ENCODE data around the gene KRTCAP2. TPM values are rescaled to one million over a fixed set of nuclear protein-coding genes. Genes with fewer than 3 reads are reported as not detected.
"Not testable (repeated sequence)": the region's sequence is repeated elsewhere in the genome, so short reads cannot be mapped to it uniquely, and the experiment has no call there.

KRTCAP2 gene
- polyA plus RNA-seq, 12 donors, result 59.2 to 147 (median 99.7) TPM; not detected in 1

DNA sequence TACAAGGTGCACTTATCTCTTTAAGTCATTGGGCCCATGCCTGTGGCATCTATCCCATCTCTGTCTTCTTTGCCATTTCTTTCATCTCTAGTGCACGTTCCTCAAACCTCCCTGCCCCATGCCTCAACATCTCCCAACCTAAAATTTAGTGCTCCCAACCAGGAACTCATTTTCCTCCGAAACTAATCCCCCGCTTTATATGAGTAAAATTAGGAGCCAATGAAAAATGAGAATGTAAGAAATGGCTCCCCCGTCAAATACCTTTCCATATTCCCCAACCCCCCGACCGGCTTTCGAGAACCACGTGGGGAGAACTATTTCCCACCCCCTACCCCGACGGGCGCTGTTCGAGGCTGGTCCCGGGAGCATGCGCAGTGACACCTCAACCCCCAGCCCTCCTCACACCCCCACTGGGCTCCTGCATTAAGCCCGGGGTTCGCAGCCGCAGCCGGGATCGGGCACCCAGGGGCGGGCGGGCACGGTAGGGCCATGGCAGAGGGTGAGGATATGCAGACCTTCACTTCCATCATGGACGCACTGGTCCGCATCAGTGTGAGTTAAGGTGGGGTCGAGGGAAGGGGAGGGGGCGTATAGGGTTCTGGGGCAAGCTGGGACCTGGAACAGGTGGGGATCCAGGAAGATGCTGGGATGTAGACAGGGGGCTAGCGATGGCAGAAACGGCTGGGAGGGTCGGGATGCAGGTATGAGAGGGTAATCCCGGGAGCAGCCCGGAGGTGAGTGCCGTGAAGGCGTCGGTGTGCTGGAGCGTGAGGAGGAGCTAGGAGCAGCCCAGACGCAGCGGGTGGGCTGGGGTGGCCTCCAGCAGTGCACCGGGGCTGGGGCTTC is 597 bp upstream of the KRTCAP2 start, which contains the start of gene TRIM46:
Gene TRIM46 (plus strand): TSS at position 372 of the 846 bp plus-strand sequence. CDS start 118 bp downstream, at position 490.
- no peak for DNase-seq

DNA sequence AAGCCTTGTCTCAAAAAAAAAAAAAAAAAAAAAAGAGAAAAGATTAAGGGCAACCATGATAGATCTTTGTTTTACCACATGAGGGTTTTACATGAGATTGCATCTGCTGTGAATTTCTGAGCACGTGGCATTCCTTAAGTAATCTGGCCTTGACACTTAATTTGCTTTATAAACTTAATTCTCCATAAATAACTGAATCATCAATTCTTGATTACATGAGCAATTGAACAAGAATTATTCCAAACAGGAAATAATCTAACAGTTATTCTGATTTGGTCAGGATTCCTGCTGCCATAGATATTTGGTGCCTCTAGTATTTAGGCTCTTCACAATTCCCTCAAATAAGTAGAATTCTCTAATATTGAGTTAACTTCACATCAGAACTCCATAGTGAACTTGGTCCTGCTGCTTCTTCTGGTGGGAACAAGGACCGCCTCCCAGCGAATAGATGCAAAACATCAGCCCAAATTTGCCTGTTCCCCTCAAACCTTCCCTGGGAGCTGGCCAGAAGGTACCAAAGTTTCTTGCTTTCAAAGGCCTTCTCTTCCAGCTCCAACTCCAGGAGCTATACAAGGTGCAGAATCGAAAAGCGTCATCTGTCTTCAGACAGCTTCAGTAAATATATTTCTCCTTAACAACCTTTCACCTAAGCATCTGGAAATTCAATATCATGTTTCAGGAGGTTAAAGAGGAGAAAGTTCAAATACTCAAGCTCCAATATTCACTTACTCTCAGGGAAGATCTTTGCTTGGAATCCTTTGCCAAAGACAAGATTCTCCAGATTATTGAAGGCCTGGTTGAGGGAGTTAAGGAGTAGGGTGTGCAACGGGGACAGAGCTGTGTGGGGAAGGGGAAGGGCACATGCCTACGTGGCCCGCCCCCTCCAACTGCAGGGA is 1.0 kb downstream of the KRTCAP2 start:
- DNase-seq, result no peak

DNA sequence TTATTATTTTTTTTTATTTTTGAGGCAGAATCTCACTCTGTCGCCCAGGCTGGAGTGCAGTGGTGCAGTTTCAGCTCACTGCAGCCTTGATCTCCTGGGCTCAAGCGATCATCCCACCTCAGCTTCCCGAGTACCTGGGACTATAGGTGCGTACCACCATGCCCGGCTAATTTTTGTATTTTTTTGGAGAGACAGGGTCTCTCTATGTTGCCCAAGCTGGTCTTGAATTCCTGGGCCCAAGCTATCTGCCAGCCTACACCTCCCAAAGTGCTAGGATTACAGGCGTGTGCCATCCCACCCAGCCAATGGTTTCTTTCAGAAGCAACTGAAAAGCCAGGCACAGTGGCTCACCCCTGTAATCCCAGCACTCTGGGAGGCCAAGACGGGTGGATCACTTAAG is 2.3 kb downstream of the KRTCAP2 start:
- no peak for DNase-seq

DNA sequence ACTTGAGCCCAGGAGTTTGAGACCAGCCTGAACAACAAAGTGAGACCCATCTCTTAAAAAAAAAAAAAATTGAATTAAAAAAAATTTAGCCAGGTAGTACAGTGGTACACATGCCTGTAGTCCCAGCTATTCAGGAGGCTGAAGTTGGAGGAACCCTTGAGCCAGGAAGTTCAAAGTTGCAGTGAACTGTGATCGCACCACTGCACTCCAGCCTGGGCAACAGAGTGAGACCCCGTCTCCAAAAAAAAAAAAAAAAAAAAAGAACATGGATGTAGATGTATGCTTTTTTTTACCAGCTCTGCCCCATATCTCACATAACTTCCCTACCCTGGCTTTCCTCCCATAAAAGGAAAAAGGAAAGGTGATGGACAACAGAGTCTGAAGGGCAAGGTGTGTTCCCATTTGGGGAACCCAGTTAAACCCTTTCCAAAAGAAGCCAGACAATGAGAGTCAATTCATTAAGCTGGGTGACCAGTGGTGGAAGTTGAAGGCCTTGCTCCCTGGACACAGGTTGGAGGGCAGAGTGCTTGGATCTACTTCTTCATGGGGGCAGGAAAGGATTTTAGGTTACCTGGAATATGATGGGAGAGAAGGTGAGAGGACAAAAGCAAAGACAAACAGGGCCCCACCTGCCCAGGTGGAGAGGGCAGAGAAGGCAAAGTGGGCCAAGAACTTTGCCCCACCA is 2.9 kb downstream of the KRTCAP2 start:
- DNase-seq, result no peak

DNA sequence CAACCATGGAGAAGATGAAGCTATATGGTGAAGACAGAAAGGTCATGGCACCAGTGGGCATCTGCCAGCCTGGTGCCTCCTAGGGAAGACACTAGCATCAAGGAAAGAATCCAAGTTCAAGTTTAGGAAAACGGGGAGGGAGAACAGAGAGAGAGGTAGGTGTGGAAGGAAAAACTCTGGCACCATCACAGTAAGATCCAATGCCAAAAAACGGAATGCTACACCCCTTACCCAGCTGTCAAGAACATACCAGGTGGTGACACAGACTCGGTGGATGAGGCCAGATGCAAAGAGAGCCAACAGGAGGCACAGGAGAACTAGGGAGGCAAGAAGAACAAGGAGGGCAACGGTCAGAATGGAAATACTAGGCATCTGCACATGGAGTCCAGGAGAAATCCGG is 3.6 kb downstream of the KRTCAP2 start:
- DNase-seq, result no peak

DNA sequence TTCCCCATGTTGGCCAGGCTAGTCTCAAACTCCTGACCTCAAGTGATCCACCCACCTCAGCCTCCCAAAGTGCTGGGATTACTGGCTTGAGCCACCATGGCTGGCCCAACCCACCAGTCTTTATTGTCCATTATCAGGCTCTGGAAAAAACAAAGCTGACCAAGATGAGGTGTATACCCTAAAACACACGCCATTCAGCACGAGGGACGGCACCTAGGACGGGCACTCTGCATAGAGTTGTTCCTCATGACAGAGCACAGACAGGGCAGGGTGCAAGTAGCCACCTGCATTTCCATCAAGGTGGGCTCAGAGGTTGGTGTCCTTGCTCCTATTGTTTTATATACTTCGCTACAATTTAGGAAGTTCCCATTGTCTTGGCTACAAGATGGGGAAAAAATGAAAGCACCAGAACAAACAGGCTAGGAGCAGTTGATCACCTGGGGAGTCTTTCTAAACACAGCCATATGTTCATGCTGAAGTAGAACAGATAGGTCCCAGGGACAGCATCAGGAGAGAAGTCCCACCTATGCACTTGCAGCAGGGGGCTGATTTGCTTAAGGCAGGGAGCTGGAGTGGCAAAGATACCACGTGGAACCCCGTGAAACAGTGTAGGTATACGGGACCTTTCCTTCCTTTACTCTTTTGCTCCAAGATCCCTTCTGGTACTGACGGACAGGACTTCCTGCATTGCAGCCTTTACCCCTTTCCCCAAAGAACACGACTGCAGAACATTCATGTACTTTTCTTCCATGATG is 4.5 kb downstream of the KRTCAP2 start:
- DNase-seq, result no peak

DNA sequence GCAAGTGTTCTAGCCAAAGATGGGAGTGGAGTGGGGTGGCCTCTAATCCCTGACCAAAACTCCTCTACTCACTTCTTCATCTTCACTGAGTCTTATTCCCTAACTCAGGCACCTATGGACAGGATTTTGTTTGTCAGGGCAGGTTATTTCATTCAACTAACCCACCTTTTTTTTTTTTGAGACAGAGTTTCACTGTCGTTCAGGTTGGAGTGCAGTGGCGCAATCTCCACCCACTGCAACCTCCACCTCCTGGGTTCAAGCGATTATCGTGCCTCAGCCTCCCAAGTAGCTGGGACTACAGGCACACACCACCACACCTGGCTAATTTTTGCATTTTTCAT is 5.0 kb downstream of the KRTCAP2 start:
- DNase-seq, result not testable (repeated sequence)

DNA sequence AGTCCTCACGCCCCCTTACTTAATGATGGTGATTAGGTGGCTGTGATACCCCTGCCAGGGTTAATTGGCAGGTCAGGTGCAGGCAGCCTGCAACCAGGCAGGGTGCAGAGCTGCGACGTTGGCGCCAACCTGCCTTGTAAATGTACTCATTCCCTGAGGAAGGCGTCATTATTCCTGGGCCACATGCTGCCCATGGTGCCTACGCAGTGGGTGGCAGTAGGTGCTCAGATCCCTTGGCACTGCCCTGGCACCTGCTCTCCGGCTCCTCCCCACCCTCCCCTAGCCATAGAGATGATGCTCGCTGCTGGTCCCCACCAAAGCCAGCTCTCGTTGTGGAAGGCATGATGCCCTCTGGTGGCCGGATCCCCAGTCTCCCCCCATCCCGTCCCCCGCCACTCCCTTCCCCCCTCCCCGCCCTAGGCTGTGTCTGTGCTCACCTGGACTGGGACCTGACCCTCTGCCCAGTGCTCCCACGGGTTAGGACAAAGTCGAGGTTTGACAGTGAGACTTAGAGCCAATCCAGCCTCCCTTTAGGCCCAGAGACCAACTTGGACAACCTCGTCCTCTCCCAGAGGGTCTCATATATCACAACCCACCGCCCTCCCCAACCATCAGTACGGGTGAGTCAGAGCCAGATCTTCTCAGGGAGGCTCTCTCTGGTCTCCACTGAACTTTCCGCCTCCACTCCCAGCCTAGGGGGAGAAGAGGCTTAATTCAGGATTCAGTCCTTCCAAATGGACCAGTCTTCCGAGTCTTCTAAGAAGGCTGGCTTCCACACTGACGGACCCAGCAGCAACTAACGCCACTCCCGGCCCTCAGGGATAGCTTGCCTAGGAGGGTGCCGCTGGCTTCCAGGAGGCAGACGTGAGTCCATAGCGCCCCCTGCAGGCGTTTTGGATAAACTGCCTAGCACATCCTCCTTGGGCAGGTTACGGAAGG is 5.7 kb downstream of the KRTCAP2 start:
- DNase-seq, result peak; percentile 83

DNA sequence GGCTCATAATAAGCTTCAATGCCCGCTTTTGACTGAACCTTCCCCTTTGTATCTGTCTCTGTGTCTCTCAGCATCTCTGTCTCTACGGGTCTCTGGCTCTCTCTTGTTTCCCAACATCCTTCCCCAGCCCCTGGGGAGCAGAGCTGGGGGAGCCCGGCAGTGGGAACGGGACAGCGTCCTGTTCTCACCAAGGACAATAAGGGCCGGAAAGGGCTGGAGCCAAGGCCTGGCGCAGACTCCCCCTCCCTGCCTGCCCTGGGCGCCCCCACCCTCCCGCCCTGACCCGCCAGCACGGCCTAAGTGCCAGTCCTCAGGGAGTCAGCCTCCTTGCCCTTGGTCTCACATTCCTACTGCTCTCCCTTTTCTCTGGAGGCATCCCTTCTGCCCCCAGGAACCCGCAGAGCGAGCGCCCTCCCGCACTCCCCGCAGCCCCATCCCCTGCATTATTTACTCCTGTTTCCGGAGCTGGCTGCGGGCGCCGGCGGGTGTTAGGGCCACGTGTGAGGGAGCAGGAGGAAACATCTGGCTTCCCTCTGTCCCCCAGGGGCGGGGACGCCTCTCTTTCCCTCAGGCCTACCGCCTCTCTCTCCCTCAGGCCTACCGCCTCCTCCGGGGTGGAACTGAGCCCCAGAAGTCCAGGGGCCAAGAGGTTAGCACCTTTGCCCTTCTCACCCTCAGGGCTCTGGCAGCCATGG is 6.5 kb downstream of the KRTCAP2 start:
- peak; percentile 53 for DNase-seq

DNA sequence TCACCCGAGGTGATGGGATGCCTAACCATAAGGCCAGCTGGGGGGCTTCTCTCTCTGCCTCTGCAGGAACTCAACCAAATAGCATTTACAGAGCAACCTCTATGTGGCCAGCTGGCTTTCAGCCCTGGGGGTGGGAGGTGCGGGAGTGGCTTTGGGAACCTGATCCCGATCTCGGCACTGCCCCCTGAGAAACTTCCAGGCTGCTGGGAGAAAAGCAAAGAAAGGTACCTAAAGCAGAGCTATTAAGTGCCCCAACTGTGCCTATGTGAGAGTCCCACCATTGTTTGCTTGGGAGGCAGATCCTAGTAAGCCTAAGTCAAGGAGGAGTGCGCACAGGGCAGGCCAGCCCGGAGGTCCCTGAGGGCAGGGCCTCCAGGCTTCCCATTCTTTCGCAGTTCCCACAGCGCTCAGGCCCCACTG is 7.0 kb downstream of the KRTCAP2 start:
- DNase-seq, result no peak

DNA sequence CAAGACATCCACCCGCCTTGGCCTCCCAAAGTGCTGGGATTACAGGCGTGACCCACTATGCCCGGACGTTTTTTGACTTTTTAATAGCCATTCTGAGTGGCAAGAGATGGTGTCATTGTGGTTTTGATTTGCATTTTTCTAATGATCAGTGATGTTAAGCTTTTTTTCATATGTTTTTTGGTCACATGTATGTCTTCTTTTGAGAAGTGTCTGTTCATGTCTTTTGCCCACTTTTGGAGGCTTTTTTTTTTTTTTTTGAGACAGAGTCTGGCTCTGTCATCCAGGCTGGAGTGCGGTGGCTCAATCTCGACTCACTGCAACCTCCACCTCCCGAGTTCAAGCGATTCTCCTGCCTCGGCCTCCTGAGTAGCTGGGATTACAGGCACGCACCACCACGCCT is 8.5 kb downstream of the KRTCAP2 start:
- not testable (repeated sequence) for DNase-seq

DNA sequence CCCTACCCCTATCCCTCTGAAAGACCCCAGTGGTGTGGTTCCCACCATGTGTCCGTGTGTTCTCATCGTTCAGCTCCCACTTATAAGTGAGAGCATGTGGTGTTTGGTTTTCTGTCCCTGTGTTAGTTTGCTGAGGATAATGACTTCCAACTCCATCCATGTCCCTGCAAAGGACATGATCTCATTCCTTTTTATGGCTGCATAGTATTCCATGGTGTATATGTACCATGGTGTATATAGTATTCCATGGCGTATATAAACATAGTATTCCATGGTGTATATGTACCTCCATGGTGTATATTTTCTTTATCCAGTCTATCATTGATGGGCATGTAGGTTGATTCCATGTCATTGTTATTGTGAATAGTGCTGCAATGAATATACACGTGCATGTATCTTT is 9.3 kb downstream of the KRTCAP2 start:
- DNase-seq, result not testable (repeated sequence)

DNA sequence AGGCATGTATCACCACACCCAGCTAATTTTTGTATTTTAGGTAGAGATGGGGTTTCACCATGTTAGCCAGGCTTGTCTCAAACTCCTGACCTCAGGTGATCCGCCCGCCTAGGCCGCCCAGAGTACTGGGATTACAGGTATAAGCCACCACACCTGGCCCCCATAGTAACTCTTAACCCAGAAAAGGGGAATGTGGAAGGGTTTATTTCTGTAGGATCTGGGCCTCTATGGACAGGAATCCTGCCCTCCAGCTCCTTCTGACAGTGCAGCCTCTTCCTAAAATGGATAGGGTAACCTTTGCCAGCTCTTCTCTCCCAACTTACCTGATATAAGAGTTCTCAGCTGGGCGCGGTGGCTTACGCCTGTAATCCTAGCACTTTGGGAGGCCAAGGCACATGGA is 10.5 kb downstream of the KRTCAP2 start:
- DNase-seq, result not testable (repeated sequence)

DNA sequence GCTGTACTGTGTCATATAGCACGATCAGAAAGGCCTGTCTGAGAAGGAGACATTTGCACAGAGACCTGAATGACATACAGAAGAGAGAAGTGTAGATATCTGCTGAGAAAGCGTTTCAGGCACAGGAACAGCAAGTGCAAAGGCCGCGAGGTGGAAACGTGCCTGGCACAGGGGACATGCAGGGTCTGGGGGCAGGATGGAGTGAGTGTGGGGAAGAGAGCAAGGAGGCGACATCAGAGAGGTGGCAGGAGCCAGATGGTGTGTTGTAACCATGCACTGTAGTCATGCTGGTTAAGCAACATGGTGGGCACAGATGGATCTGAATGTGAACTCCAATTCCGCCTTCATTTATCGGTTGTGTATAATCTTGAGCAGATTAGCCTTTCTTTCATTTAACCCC is 13.0 kb downstream of the KRTCAP2 start:
- no peak for DNase-seq

DNA sequence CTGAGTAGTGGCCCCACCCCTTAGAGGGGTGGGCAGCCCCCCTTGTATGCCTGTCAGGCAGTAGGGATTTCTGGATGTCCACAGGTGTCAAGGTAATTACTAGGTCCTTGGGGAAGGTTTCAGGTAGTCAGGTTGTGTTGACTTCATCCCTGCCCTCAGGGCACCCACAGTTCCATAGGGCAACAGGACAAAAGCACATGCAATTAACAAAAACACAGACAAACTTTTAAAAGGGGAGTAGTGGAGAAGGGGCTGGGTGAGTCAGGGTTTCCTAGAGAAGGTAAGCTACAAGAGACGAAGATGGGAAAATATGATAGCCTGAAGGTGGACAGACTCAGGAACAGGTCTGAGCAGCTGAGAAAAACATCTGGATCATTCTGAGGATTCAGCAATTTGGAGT is 14.1 kb downstream of the KRTCAP2 start:
- no peak for DNase-seq

DNA sequence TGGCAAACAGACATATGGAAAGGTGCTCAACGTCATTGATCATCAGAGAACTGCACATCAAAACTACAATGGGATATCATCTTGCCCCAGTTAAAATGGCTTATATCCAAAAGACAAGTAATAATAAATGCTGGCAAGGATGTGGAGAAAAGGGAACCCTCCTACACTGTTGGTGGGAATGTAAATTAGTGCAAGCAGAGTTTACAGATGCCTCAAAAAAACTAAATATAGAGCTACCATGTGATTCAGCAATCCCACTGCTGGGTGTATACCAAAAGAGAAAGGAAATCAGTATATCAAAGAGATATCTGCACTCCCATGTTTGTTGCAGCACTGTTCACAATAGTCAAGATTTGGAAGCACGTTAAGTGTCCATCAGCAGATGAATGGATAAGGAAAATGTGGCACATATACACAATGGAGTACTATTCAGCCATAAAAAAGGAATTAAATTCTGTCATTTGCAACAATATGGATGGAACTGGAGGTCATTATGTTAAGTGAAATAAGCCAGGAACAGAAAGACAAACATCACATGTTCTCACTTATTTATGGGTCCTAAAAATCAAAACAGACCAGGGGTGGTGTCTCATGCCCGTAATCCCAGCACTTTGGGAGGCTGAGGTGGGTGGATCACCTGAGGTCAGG is 17.0 kb downstream of the KRTCAP2 start:
- not testable (repeated sequence) for DNase-seq

DNA sequence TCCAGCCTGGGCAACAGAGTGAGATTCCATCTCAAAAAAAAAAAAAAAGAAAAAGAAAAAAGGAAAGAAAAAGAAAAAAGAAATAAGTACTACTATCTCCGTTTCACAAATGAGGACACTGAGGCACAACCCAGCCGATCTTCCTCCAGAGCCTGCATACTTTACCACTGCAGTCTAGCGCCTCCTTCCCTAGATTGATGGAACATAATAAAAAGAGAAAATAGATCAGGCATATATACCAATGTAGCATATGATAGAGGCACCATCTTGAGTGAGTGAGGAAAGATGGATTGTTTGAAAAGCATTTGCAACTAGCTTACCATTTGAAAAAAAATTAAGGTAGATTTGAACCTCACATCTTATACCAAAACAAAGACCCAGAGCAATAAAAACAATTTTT is 27.6 kb downstream of the KRTCAP2 start:
- DNase-seq, result no peak

DNA sequence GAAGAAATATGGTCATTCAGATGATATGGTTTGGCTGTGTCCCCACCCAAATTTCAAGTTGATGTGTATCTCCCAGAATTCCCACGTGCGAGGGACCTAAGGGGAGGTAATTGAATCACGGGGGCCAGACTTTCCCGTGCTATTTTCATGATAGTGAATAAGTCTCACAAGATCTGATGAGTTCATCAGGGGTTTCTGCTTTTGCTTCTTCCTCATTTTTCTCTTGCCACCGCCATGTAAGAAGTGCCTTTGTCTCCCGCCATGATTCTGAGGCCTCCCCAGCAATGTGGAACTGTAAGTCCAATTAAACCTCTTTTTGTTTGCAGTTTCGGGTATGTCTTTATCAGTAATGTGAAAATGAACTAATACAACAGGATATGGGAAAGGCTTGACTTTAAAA is 31.4 kb downstream of the KRTCAP2 start:
- no peak for DNase-seq

DNA sequence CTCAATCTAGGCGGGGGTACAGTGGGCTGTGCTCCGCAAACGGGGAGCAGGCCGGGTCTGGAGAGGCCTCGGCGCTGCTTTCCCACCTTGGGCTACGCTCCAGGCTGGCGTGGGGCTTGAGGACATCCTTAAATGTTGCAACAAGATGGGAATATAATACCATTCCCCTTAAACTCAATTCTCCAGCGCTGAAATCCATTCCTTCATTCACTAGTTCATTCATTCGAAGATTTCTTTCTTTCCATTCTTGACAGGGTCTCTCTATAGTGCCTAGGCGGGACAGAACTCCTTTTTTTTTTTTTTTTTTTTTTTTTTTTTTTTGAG is 32.5 kb downstream of the KRTCAP2 start:
- no peak for DNase-seq
